GM12878 (cell line): ENCODE measurements around the gene CUEDC1. TPM values are rescaled to one million over a fixed set of nuclear protein-coding genes. Genes with fewer than 3 reads are reported as not detected.

Source experiments
- BCL11A ChIP-seq: IDR thresholded peaks from 2 replicates; pipeline ENCODE4 v1.6.1; 2011; ENCODE audit warnings: low read depth, low read length
- CHD1 ChIP-seq: IDR thresholded peaks from 2 replicates; pipeline ENCODE4 v1.6.1; 2012; ENCODE audit warnings: low read depth, low read length, improper control_type of control experiment
- CHD2 ChIP-seq: IDR thresholded peaks from 2 replicates; pipeline ENCODE4 v1.6.1; 2011; ENCODE audit warnings: low read depth, low read length, improper control_type of control experiment, borderline replicate concordance
- EED ChIP-seq: sonication (generic); IDR thresholded peaks from 2 replicates; pipeline ENCODE4 v1.6.1; 2016; ENCODE audit warnings: antibody characterized with exemption, low read depth
- KLF5 ChIP-seq: fragments of 450-650 bp; IDR thresholded peaks from 2 replicates; pipeline ENCODE4 v1.6.1; 2014; ENCODE audit warnings: mild to moderate bottlenecking; ENCODE audit not compliant: partially characterized antibody
- MLLT1 ChIP-seq: fragments of 450-650 bp; IDR thresholded peaks from 2 replicates; pipeline ENCODE4 v1.6.1; 2016; ENCODE audit warnings: mild to moderate bottlenecking
- MTA2 ChIP-seq: fragments of 450-650 bp; IDR thresholded peaks from 2 replicates; pipeline ENCODE4 v1.6.1; 2016; ENCODE audit warnings: low read depth, mild to moderate bottlenecking, moderate library complexity
- NFYB ChIP-seq: IDR thresholded peaks from 2 replicates; pipeline ENCODE4 v1.6.1; 2011; ENCODE audit warnings: low read depth, mild to moderate bottlenecking, low read length, improper control_type of control experiment, moderate library complexity; ENCODE audit not compliant: insufficient read depth
- PML ChIP-seq: IDR thresholded peaks from 2 replicates; pipeline ENCODE4 v1.6.1; 2012; ENCODE audit warnings: low read length, inconsistent platforms
- RFX5 ChIP-seq: IDR thresholded peaks from 2 replicates; pipeline ENCODE4 v1.6.1; 2011; ENCODE audit warnings: low read depth, low read length, improper control_type of control experiment
- RUNX3 ChIP-seq: IDR thresholded peaks from 2 replicates; pipeline ENCODE4 v1.6.1; 2012; ENCODE audit warnings: low read length, inconsistent platforms
- TBL1XR1 ChIP-seq: IDR thresholded peaks from 2 replicates; pipeline ENCODE4 v1.6.1; 2012; ENCODE audit warnings: low read depth, low read length, improper control_type of control experiment
- YBX1 ChIP-seq: fragments of 450-650 bp; IDR thresholded peaks from 2 replicates; pipeline ENCODE4 v1.6.1; 2016; ENCODE audit warnings: antibody characterized with exemption
- ZNF274 ChIP-seq: IDR thresholded peaks from one replicate; pipeline ENCODE4 v1.8.0; 2011; ENCODE audit not compliant: insufficient read length, insufficient read depth
- ZZZ3 ChIP-seq: IDR thresholded peaks from 2 replicates; pipeline ENCODE4 v1.6.1; 2011; ENCODE audit warnings: low read depth; ENCODE audit not compliant: control insufficient read depth, insufficient read length
- polyA plus RNA-seq, 11 experiments: library from polyadenylated mRNA; depleted of rRNA in 4 of 11; unstranded in 6 of 11; stranded (reverse) in 5 of 11; fragments of >200 nt; fragmentation: Nextera tagmentation in 4 of 11; fragmentation: Illumina TruSeq in 1 of 11; extraction: Ambion mirVana in 4 of 11; extraction: Trizol in 1 of 11; gene quantifications; 1 replicate in 1 of 11; 2 replicates in 10 of 11; pipeline versions ENCODE4 v1.2.1 to v1.2.3, GENCODE V29; 2011 to 2016; ENCODE audit warnings: inconsistent platforms in 2 of 11, missing spikeins in 2 of 11, low read depth in 1 of 11
- total RNA-seq, 4 experiments: library from RNA; depleted of rRNA in 3 of 4; stranded (reverse); fragments of >200 nt in 3 of 4; fragmentation: Illumina TruSeq in 1 of 4; extraction: Trizol in 1 of 4; gene quantifications; 2 replicates each; pipeline versions ENCODE4 v1.2.1 to v1.2.3, GENCODE V29; 2013 to 2021
- TF ChIP-seq, protein P1 (sequence below): fragments of 450-650 bp; formaldehyde crosslinking; IDR thresholded peaks from 2 replicates; pipeline ENCODE4 v1.4.0; 2020; ENCODE audit warnings: mild to moderate bottlenecking, moderate library complexity
- TF ChIP-seq, protein P2 (sequence below): fragments of 450-650 bp; IDR thresholded peaks from 2 replicates; pipeline ENCODE4 v1.6.1; 2018; ENCODE audit warnings: mild to moderate bottlenecking, low read depth, moderate library complexity; ENCODE audit not compliant: partially characterized antibody
- TF ChIP-seq, protein P3 (sequence below): IDR thresholded peaks from 2 replicates; pipeline ENCODE4 v1.6.1; 2011; ENCODE audit warnings: borderline replicate concordance, low read depth, mild to moderate bottlenecking, moderate library complexity, low read length; ENCODE audit not compliant: insufficient read depth, poor library complexity, severe bottlenecking
- TF ChIP-seq, protein P4 (sequence below): fragments of 450-650 bp; IDR thresholded peaks from 2 replicates; pipeline ENCODE4 v1.6.1; 2017; ENCODE audit warnings: low read depth, mild to moderate bottlenecking, moderate library complexity

The CUEDC1 gene
- total and polyA plus RNA-seq, 10 of the 15 experiments (the other 5 are each of a cell fraction or from before 2014, with no cell fraction given) = 0.24 to 7.4 (median 1.8) TPM

DNA sequence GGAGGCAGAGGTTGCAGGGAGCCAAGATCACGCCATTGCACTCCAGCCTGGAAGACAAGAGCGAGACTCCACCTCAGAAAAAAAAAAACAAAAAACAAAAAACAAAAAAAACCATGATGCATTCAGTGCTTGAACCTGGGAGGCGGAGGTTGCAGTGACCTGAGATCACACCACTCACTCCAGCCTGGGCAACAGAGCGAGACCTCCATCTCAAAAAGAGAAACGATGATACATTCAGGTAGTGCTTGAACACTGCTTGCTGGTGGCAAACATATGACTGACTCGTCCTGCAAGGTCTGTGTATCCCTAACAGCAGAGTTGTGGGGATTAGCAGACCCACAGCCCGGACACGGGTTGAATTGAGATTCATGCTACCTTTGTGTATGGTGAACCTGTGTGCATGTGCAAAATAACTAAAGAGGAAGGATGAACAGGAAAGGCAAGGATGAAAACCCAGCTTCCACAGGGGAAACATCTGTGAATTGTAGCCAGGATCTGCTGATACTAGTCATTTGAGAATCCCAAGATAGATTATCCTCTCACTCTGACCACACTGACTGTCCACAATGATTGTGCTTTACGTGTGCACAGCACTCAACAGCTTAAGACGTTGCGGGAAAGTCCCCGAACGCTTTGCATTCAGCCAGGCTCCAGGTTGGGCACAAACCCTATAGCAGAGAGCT, 53.0 kb downstream of the CUEDC1 start (continued):
- TF ChIP-seq, protein P1, sequence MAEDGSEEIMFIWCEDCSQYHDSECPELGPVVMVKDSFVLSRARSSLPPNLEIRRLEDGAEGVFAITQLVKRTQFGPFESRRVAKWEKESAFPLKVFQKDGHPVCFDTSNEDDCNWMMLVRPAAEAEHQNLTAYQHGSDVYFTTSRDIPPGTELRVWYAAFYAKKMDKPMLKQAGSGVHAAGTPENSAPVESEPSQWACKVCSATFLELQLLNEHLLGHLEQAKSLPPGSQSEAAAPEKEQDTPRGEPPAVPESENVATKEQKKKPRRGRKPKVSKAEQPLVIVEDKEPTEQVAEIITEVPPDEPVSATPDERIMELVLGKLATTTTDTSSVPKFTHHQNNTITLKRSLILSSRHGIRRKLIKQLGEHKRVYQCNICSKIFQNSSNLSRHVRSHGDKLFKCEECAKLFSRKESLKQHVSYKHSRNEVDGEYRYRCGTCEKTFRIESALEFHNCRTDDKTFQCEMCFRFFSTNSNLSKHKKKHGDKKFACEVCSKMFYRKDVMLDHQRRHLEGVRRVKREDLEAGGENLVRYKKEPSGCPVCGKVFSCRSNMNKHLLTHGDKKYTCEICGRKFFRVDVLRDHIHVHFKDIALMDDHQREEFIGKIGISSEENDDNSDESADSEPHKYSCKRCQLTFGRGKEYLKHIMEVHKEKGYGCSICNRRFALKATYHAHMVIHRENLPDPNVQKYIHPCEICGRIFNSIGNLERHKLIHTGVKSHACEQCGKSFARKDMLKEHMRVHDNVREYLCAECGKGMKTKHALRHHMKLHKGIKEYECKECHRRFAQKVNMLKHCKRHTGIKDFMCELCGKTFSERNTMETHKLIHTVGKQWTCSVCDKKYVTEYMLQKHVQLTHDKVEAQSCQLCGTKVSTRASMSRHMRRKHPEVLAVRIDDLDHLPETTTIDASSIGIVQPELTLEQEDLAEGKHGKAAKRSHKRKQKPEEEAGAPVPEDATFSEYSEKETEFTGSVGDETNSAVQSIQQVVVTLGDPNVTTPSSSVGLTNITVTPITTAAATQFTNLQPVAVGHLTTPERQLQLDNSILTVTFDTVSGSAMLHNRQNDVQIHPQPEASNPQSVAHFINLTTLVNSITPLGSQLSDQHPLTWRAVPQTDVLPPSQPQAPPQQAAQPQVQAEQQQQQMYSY (CRISPR knock-in tag) = no peak
- TF ChIP-seq RUNX3 (peak; percentile 84), PML (peak; percentile 59; the same call in 1 of the 2 replicates), BCL11A (peak; percentile 83), CHD1 (no peak), ZNF274 (no peak), RFX5 (no peak), ZZZ3 (no peak), MLLT1 (peak; percentile 73; the same call in 1 of the 2 replicates), TBL1XR1 (0 out of 2 replicates have a peak, but pooled peaks have one; percentile 44), YBX1 (no peak), MTA2 (peak; percentile 57), KLF5 (no peak), NFYB (no peak), EED (peak; percentile 93), CHD2 (no peak)
- TF ChIP-seq, protein P2, sequence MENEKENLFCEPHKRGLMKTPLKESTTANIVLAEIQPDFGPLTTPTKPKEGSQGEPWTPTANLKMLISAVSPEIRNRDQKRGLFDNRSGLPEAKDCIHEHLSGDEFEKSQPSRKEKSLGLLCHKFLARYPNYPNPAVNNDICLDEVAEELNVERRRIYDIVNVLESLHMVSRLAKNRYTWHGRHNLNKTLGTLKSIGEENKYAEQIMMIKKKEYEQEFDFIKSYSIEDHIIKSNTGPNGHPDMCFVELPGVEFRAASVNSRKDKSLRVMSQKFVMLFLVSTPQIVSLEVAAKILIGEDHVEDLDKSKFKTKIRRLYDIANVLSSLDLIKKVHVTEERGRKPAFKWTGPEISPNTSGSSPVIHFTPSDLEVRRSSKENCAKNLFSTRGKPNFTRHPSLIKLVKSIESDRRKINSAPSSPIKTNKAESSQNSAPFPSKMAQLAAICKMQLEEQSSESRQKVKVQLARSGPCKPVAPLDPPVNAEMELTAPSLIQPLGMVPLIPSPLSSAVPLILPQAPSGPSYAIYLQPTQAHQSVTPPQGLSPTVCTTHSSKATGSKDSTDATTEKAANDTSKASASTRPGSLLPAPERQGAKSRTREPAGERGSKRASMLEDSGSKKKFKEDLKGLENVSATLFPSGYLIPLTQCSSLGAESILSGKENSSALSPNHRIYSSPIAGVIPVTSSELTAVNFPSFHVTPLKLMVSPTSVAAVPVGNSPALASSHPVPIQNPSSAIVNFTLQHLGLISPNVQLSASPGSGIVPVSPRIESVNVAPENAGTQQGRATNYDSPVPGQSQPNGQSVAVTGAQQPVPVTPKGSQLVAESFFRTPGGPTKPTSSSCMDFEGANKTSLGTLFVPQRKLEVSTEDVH = no peak
- TF ChIP-seq, protein P3, sequence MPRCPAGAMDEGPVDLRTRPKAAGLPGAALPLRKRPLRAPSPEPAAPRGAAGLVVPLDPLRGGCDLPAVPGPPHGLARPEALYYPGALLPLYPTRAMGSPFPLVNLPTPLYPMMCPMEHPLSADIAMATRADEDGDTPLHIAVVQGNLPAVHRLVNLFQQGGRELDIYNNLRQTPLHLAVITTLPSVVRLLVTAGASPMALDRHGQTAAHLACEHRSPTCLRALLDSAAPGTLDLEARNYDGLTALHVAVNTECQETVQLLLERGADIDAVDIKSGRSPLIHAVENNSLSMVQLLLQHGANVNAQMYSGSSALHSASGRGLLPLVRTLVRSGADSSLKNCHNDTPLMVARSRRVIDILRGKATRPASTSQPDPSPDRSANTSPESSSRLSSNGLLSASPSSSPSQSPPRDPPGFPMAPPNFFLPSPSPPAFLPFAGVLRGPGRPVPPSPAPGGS = no peak
- TF ChIP-seq, protein P4, sequence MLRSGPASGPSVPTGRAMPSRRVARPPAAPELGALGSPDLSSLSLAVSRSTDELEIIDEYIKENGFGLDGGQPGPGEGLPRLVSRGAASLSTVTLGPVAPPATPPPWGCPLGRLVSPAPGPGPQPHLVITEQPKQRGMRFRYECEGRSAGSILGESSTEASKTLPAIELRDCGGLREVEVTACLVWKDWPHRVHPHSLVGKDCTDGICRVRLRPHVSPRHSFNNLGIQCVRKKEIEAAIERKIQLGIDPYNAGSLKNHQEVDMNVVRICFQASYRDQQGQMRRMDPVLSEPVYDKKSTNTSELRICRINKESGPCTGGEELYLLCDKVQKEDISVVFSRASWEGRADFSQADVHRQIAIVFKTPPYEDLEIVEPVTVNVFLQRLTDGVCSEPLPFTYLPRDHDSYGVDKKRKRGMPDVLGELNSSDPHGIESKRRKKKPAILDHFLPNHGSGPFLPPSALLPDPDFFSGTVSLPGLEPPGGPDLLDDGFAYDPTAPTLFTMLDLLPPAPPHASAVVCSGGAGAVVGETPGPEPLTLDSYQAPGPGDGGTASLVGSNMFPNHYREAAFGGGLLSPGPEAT = 0 out of 2 replicates have a peak, but pooled peaks have one; percentile 63
